Measurements from ENCODE around the gene CACNA2D3.

- TF ChIP-seq CTCF (conservative IDR thresholded peaks at IDR 0.05 in 1 of 2, IDR thresholded peaks at IDR 0.05 in 1 of 2; ENCODE audit: extremely low read depth in 1 of 2, insufficient read depth in 1 of 2, low read depth in 1 of 2, low read length in 2 of 2) (no peak), EZH2 (IDR thresholded peaks at IDR 0.05; ENCODE audit: borderline replicate concordance, low read length) (no peak)
Measured at GRCh38 chr3:54634122-54634469, 511.7 kb downstream of the CACNA2D3 start.
